T-helper 9 cell (primary cell): Measurements from ENCODE around the gene ATP8B1.
"Not testable (repeated sequence)": the region's sequence is repeated elsewhere in the genome, so short reads cannot be mapped to it uniquely, and the experiment has no call there.

Experiments
- DNase-seq: peaks from one replicate; pipeline ENCODE4 v3.0.0-alpha.2; 2020

The ATP8B1 gene

GRCh38 chr18:57759650-57760049 lies 43.5 kb downstream of the ATP8B1 start:
- DNase-seq, result no peak

DNA sequence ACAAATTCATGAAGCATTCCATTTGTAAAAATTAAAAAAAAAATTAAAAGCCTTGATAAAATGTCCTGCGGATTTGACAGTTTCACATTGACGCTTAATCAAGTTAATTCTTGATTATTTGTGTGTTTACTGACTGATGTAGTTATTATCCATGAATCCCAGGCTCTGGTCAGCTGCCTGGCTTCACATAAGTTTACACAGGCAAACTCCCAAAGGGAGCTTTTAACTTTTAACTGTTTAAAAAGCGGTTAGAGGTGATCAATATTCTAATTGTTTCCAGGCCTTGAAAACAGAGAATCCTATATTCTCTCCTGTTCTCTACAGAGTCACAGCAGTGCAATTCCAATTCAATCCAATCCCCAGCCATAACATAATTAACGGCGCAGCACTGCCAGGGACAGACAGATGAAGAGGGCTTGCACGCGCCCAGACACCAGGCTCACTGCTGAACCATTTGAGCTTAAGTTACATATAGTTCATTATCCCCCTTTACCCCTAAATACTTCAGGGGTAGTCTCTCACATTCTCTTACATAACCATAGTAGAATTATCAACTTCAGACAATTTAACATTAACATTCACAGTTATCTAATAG lies 47.5 kb downstream of the ATP8B1 start:
- no peak for DNase-seq

- DNase-seq, result no peak
Observed at GRCh38 chr18:57754577-57755338, 48.4 kb downstream of the ATP8B1 start.

DNA sequence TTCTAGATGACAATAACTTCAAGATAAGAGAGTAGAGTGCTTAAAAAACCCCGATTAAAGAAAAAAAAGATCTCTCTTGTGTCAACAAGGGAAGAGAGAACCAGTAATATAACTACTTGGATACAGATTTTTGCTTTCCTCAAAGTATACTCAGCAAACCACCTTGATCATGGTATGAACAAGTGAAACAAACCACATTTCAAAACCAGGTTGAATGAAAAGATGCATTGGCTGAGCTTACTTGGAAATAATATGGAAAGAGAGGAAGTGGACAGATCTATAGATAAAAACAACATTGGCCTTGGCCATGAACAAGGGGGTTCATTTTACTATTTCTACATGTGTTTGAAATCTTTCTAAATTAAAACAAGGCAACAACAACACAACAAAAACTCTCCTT lies 50.1 kb downstream of the ATP8B1 start:
- no peak for DNase-seq

- no peak for DNase-seq
Observed at GRCh38 chr18:57749604-57749970, 53.5 kb downstream of the ATP8B1 start.

DNA sequence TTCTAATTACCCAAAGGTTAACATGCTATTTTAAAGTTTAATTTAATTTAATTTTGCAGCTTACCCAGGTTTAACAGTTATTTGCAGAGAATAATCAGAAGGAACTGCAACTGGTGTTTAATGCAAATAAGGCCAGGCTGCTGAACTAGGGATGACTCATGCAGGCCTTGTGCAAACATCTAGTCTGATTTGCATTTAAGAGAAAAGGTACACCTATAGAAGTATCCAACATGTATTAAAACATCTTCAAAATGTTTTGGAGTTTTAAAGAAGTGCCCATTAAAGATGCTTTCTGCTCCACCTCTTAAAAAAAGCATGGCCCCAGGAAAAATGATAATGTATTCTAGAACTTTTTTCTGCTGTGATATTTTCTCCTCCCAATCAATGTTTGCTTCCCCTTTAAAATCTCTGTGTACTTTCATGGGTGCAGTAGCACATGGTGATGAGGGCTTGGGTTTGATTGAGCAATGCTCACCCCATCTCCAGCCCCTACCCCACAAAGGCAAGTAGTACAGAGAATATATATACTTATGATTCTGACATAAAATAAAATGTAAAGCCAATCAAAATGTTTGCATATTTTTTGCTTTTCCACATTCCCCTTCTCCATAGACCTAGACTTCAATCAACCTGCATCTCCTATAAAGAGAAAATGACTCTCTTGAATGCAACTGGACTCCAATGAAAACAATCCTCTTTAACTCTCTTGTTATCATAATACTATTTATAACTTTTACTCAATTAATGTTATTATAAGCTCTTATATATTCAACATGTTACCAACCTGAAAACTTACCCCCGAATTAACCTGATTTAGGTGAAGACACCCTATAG lies 54.1 kb downstream of the ATP8B1 start:
- no peak for DNase-seq

DNA sequence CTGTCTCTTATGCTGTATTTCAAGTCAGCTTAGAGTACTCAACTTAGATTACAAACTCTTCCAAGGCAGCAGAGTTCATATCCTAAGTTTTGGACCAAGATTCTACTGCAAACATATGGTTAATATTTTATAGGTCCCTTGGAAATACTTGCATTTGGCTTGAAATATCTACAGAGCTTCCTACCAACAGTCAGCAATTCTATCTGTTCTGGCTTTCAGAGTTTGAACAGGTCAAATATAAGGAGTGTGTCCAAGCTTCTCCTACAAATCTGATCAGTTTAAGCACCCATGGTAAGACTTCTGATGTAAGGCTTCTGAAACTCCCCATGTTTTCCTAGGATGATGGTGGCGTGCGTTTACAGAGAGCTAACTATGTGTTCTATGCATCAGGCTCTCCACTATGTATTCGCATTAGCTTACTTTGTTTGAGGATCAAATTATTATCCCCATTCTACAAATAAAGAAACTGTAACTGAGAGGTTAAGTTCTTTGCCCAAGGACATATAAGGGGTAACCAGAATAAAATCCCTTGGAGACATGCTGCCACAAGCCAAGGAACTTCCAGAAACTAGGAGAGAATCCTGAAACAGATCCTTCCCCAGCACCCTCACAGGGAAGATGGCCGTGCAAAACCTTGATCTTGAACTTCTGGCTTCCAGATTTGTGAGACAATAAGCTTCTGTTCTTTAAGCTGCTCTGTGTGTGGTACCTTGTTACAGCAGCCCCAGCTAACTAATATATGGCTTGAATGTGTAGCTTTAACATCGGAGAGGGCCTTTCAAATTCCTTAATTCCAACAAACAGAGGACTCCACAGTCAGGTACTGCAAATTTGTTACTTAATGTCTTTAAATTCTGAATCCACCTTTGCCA lies 55.1 kb downstream of the ATP8B1 start:
- no peak for DNase-seq

GRCh38 chr18:57744211-57744694 lies 58.9 kb downstream of the ATP8B1 start:
- DNase-seq, result no peak

- no peak for DNase-seq
Observed at GRCh38 chr18:57743008-57743407, 60.1 kb downstream of the ATP8B1 start.

- DNase-seq, result no peak
Observed at GRCh38 chr18:57741273-57741672, 61.8 kb downstream of the ATP8B1 start.

DNA sequence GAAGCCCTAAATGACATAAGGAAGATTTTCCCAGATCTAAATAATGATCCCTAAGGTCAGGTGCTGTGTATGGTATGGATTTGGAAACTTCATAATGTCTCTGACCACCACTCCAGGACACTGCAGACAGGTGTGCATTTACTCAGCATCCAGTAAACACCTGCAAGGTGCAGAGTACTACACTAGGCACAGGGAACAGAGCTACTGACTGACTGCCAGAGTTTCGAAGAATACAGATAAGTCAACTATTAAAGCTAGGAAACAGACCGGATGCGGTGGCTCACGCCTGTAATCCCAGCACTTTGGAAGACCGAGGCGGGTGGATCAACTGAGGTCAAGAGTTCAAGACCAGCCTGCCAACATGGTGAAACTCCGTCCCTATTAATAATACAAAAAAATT lies 65.0 kb downstream of the ATP8B1 start:
- DNase-seq, result no peak

DNA sequence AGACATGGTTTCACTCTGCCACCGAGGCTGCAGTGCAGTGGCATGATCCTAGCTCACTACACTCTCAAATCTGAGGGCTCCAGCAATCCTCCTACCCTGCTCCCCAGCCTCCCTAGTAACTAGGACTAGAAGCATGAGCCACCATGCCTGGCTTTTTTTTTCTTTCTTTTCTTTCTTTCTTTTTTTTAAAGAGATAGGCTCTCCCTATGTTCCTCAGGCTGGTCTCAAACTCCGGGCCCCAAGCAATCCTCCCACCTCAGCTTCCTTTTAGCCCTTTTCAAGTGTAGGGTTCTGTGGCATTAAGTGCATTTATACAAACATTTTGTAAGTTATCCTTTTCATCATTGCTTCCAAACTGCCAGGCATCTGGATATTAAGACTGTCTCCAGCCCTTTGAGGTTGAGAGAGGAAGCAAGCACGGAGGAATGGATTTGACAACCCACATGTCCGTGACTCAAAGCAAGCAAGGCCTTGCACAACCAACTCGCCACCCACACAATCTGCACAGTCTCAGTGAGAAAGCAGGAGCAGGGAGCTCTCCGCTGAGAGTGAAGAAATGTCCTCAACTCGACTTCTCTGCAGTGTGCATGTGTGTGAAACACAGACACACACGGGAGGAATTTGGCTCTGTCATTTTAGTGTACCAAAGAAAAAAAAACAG lies 65.6 kb downstream of the ATP8B1 start:
- DNase-seq, result no peak

GRCh38 chr18:57735042-57735441 lies 68.1 kb downstream of the ATP8B1 start:
- DNase-seq, result not testable (repeated sequence)

DNA sequence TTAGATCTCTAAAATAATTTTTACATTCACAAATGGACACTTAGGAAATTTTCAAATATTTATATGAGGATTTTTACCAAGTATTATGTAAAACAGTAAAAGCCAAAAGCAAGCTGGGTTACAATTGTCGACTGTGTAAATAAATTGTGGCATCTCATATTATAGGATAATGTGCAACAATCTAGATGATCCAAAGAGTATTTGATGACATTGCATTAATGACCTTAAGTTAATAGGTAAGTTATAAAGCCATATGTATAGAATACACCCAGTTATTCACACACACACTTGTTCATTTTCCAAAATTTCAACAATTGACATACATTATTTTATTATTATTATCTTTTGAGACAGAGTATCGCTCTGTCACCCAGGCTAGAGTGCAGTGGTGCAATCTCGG lies 69.3 kb downstream of the ATP8B1 start:
- no peak for DNase-seq

- DNase-seq, result no peak
Observed at GRCh38 chr18:57730146-57730545, 73.0 kb downstream of the ATP8B1 start.

DNA sequence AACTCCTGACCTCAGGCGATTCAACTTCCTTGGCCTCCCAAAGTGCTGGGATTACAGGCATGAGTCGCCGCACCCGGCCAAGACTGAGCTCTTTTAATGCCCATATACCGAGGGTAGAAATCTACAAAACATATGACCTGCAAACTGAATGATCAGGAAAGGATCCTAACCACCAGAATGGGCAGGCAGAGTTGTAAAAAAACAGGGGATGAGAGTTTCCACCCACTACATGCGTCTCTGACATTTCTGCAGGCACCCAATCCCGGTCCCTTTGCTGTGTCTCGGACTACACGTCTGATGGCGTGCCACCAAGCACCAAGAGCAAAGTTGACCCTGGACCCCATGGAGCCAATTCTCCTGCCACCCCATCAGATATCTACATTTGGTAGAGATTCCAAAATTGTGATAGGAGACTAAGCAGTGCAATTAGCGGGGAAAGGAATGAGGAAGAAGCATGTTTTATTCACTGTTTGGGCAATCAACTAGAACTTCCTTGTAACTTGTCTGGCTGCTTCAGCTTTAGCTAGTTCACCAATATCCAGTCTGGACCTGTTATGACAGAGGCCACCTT lies 74.1 kb downstream of the ATP8B1 start:
- no peak for DNase-seq

- DNase-seq, result no peak
Observed at GRCh38 chr18:57727952-57728807, 74.9 kb downstream of the ATP8B1 start.

GRCh38 chr18:57719211-57719935 lies 83.7 kb downstream of the ATP8B1 start:
- not testable (repeated sequence) for DNase-seq

GRCh38 chr18:57716549-57716948 lies 86.6 kb downstream of the ATP8B1 start:
- no peak for DNase-seq

- no peak for DNase-seq
Observed at GRCh38 chr18:57715671-57716070, 87.4 kb downstream of the ATP8B1 start.
